NB4 (cell line): ENCODE results near the gene NEK11.

Experiments
- MYC ChIP-seq: IDR thresholded peaks from 2 replicates; pipeline ENCODE4 v1.6.1; 2011; ENCODE audit warnings: low read depth, low read length
- POLR2A ChIP-seq: IDR thresholded peaks from 2 replicates; pipeline ENCODE4 v1.6.1; 2011; ENCODE audit warnings: mild to moderate bottlenecking; ENCODE audit not compliant: insufficient read length; ENCODE audit errors: extremely low read depth
- TF ChIP-seq, protein P1 (sequence below): IDR thresholded peaks from one replicate; pipeline ENCODE4 v1.5.1; 2012; ENCODE audit warnings: low read depth, low read length
- TF ChIP-seq, protein P2 (sequence below): IDR thresholded peaks from 2 replicates; pipeline ENCODE4 v1.6.1; 2011; ENCODE audit warnings: low read depth, low read length

DNA sequence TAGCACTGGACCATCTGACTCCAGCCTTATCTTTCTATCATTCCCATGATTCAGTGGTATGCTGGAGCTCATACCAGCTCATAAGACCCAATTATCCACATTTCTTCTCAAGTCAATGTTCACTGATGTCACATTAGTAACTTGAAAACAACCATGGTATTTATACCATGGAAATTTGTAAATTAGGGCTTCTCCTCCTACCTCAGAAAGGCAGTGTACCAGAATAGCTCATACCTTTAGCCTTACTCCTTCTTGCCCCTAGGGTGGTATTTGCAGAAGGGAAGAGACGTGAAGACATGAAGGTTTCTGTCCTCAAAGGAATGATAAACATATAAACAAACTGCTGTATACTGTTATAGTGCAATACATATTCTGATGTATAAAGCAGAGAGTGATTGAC, 114.2 kb downstream of the NEK11 start:
- TF ChIP-seq, protein P1, sequence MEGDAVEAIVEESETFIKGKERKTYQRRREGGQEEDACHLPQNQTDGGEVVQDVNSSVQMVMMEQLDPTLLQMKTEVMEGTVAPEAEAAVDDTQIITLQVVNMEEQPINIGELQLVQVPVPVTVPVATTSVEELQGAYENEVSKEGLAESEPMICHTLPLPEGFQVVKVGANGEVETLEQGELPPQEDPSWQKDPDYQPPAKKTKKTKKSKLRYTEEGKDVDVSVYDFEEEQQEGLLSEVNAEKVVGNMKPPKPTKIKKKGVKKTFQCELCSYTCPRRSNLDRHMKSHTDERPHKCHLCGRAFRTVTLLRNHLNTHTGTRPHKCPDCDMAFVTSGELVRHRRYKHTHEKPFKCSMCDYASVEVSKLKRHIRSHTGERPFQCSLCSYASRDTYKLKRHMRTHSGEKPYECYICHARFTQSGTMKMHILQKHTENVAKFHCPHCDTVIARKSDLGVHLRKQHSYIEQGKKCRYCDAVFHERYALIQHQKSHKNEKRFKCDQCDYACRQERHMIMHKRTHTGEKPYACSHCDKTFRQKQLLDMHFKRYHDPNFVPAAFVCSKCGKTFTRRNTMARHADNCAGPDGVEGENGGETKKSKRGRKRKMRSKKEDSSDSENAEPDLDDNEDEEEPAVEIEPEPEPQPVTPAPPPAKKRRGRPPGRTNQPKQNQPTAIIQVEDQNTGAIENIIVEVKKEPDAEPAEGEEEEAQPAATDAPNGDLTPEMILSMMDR: no peak
- no peak for TF ChIP-seq POLR2A
- TF ChIP-seq, protein P2, sequence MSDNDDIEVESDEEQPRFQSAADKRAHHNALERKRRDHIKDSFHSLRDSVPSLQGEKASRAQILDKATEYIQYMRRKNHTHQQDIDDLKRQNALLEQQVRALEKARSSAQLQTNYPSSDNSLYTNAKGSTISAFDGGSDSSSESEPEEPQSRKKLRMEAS: no peak
- no peak for TF ChIP-seq MYC
